Activated T-helper 1 cell treated with Interleukin-2 at 50 U/mL for 16 hours (primary cell): ENCODE data around the gene TFB2M.
"Not testable (repeated sequence)": the region's sequence is repeated elsewhere in the genome, so short reads cannot be mapped to it uniquely, and the experiment has no call there.

ENCODE experiments used
- DNase-seq: peaks from one replicate; pipeline ENCODE4 v3.0.0-alpha.2; 2020; ENCODE audit warnings: low read depth

TFB2M gene

DNA sequence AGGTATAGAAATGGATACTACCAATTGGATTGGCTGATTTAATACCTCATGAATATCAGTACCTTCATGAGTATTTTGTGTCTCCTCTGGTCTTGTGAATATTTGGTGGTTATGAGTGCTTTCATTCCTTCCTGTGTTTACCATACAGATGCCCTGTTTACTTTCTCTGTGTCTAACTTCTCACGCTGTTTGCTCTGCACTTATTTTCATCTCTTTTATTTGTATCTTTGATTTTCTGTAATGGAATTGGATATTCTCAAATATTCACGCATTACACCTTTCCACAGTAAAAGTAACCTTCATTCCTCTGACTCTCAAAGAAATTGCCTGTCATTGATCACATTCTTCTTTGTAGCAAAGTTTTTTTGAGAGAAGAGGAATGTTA is 17.0 kb upstream of the TFB2M start:
- no peak for DNase-seq

DNA sequence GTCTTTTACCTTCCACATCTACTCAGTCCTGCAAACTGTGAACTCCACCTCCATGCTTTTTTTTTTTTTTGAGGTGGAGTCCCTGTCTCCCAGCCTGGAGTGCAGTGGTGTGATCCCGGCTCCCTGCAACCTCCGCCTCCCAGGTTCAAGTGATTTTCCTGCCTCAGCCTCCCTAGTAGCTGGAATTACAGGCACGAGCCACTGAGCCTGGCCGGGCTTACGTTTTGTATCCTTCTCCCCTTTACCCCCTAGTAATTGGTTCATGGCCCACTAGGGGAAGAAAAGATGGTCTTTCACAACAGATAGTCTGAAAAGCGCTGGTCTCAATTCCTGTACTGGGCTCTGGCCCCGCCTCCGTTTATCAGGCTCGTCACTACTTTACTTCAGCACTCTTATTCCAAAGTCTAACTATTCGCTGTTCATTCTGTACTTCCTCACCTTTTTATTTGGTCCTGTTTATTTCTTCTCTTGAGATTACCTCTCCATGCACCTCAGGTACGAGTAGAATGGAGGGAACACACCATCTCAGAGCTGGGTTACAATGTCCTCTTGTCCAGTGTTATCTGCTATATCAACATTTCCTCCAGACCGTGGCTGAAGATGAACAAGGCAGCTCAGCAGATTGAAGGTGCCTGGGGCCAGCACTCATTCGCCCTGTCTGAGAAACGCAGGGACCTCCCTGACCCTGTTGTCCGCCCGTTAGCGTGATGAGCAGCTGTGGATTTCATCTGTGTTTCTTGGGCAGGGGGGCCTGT is 16.4 kb upstream of the TFB2M start:
- DNase-seq = no peak

DNA sequence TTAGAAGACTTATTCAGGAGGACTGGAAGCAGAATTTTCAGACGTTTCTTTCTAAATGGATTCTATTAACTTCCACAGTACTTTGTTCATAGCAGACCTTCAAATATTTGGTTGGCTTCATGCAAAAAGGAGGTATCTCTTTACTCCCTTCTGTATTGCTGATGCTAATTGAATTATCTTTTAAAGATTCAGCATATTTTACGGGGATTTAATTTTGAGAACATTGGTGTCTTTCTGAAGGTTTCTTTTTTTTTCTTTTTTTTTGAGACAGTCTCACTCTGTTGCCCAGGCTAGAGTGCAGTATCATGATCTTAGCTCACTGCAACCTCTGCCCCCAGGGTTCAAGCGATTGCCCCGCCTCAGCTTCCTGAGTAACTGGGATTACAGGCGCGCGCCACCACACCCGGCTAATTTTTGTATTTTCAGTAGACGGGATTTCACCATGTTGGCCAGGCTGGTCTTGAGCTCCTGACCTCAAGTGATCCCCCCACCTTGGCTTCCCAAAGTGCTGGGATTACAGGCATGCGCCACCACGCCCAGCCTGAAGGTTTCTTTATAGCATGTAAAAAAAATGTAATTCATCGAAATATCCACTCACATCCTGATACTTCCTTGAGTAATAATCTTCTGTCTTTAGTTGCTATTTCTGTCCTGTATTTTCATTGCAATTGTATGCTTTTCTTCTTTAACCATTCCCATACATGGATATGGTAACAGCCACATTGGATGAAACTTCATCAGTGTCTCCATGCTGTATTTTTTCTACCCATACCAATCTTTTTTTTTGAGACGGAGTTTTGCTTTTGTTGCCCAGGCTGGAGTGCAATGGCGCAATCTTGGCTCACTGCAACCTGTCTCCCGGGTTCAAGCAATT is 14.7 kb upstream of the TFB2M start:
- no peak for DNase-seq

GRCh38 chr1:246579818-246580217 is 13.8 kb upstream of the TFB2M start:
- DNase-seq = no peak

- no peak for DNase-seq
Observed at GRCh38 chr1:246577720-246578106, 11.7 kb upstream of the TFB2M start.

GRCh38 chr1:246577082-246577719 is 11.1 kb upstream of the TFB2M start:
- DNase-seq = no peak

GRCh38 chr1:246576709-246577032 is 10.6 kb upstream of the TFB2M start:
- no peak for DNase-seq

- no peak for DNase-seq
Observed at GRCh38 chr1:246573491-246573890, 7.4 kb upstream of the TFB2M start.

DNA sequence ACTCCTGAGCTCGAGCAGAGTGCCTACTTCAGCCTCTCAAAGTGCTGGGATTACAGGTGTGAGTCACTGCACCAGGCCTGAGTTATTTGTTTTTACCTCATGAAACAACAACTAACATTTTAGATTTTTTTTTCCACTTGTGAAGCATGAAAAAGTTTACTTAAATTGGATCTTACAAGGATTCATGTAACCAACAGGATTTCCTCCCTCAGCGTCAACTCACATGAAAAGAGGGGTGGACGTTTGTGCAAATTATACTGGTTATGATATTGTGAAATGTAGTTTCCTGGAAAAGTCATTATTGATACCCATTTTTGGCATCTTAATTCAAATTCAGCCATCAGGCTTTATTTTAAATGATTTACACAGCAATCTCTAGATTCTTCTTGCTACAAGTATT is 6.7 kb upstream of the TFB2M start:
- no peak for DNase-seq

DNA sequence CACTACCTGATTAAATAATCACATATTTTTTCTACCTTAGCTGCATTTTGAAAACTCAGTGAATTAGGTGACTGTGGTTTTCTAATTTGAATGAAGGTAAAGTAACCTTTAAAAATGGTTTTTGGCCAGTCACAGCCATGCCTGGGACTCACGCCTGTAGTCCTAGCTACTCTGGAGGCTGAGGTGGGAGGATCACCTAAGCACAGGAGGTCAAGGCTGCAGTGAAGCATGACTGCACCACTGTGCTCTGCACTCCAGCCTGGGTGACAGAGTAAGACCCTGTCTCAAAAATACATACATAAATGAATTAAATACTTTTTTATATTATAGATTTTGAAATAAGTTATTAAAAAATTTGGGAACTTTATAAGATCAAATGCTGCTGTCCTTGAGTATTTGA is 5.9 kb upstream of the TFB2M start:
- DNase-seq = no peak

DNA sequence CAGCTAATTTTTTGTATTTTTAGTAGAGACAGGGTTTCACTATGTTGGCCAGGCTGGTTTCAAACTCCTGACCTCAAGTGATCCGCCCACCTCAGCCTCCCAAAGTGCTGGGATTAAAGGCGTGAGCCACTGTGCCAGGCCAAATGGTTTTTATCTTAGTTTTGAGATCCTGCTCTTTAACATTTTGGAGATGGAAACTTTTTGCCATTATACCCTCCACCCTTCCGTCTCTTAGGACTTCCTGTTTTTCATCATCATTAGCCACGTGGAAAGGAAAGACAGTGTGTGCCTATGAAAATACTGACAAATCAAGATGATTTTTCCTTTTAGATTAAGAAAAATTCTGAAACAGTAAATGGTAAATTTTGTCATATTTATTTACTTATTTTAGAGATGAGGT is 5.2 kb upstream of the TFB2M start:
- DNase-seq = not testable (repeated sequence)

DNA sequence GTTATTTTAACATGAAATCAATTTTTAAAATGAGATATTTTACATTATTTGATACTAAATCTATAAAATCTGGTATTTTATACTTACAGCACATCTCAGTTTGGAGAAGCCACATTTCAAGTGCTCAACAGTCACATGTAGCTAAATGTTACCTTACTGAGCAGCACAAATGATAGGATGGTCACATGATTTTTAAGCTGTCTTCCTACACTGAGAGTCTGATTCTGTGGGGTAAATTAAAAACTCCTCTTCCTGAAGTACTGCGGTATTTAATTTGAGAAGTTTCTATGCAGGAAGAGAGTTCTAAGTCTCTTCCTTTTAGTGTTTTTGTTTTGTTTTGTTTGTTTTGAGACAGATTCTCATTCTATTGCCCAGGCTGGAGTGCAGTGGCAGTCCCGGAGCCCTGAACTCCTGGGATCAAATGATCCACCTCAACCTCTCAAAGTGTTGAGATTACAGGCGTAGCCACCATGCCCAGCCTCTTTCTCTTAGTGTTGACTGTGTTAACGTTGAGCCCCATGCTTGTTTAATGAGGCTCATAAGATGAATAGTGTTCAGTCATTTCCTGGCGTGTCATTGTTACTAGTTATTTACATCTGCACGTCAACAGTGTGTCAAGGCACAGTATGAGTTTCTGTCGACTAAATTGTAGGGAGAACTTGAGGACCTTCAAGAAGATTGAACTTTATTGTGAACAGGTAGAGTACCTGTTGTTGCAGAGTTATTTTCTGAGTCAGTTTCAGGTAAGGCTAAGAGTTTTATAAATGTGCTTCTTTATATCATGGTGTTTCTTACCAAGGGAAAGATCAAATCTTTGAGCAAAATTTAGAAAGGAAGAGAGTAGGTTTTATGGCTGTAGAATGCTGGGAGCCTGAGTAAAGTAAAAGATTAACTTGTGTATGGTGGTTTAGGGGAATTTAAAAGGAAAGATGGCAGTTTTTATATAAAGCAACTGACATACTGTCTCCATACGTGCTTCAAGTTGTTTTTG is 3.5 kb upstream of the TFB2M start:
- no peak for DNase-seq

DNA sequence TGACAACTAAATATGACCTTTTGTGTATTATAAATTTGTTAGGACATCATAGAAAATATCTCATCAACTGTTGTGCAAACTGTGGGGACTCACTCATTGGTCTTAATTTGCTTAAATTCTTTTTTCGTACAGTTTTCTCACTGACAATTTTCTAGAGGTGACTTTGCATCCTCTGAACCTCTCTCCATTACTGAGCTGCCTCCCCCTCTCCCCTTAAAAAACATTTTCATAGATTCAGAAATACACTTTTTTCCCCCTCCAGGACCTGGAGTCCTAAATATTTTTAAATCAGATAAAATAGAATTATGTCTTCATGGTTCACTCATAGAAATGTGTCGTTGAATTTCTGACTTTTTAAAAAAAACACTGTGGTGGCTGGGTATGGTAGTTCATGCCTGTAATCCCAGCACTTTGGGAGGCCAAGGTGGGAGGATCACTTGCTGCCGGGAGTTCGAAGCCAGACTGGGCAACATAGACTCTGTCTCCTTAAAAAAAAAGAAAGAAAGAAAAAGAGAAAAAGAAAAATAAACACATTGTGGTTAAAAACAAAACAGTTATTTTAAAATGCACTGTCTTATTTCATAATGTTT is 1.7 kb upstream of the TFB2M start:
- DNase-seq = no peak

- DNase-seq = no peak
Observed at GRCh38 chr1:246566813-246567645, 968 bp upstream of the TFB2M start.

DNA sequence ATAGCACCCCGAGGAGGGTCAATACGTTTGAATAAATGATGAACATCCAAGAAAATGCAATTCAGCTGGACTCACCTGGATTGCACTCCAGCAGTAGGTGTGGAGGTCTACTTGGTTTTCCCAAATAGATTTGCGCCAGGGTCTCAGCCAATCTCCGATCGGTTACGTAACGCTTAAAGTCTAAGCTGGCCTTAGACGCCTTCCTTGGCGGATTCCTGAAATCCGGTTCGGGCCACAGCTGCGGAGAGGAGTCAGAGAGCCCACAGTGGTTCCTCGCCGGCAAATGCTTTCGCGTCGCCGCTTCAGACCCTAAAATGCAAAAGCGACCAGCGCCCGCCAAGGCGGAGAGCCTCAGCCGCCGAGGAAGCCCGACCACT is 322 bp downstream of the TFB2M start:
- no peak for DNase-seq

DNA sequence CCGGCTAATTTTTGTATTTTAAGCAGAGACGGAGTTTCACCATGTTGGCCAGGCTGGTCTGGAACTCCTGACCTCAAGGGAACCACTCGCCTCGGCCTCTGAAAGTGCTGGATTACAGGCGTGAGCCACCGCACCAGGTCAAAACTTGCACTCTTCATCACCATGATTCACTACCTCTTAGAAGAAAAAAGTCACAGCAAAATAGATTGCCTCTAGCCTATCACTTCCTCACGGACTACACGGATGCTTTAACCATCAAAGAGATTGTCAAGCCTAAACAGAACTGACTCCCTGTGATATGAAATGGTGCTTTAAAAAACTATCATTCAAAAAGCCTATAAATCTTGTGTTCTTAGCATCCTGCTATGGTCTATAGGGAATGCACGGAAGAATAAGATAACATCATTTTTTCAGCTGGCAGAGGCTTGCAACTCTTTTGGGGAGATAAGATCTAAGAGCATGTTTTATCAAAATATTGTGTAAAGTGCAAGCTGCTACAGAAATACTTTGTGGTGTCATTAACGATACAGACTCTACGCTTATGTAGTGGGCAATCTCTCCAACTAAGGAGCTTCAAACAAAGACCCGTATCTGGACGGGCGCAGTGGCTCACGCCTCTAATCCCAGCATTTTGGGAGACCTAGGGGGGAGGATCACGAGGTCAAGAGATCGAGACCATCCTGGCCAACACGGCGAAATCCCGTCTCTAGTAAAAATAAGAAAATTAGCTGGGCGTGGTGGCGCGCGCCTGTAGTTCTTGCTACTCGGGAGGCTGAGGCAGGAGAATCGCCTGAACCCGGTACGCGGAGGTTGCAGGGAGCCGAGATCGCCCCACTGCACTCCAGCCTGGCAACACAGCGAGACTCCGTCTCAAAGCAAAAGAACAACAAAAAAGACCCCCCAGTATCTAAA is 966 bp downstream of the TFB2M start:
- DNase-seq = no peak

GRCh38 chr1:246560833-246561232 is 5.2 kb downstream of the TFB2M start:
- not testable (repeated sequence) for DNase-seq

- DNase-seq = no peak
Observed at GRCh38 chr1:246559310-246559709, 6.8 kb downstream of the TFB2M start.

- DNase-seq = no peak
Observed at GRCh38 chr1:246558041-246558440, 8.0 kb downstream of the TFB2M start.

- DNase-seq = no peak
Observed at GRCh38 chr1:246554201-246554600, 11.9 kb downstream of the TFB2M start.
